Right forelimb (tissue), 1 donor: Measurements from ENCODE around the gene PRUNE2.
"Not testable (repeated sequence)": the region's sequence is repeated elsewhere in the genome, so short reads cannot be mapped to it uniquely, and the experiment has no call there.

Experiments used
- DNase-seq: peaks from one replicate; pipeline ENCODE4 v3.0.0-alpha.2; 2018

Gene PRUNE2

GRCh38 chr9:76858248-76858647 lies 47.7 kb downstream of the PRUNE2 start:
- not testable (repeated sequence) for DNase-seq

GRCh38 chr9:76856016-76856415 lies 49.9 kb downstream of the PRUNE2 start:
- no peak for DNase-seq

- no peak for DNase-seq
These were observed 50.9 kb downstream of the PRUNE2 start for GRCh38 chr9:76855015-76855414.

GRCh38 chr9:76852026-76852425 lies 53.9 kb downstream of the PRUNE2 start:
- no peak for DNase-seq

GRCh38 chr9:76846297-76846696 lies 59.6 kb downstream of the PRUNE2 start:
- no peak for DNase-seq

- no peak for DNase-seq
These were observed 60.7 kb downstream of the PRUNE2 start for GRCh38 chr9:76845254-76845653.

GRCh38 chr9:76835571-76836283 lies 70.2 kb downstream of the PRUNE2 start:
- no peak for DNase-seq

- DNase-seq: no peak
These were observed 77.5 kb downstream of the PRUNE2 start for GRCh38 chr9:76828447-76828846.

- DNase-seq: no peak
These were observed 78.4 kb downstream of the PRUNE2 start for GRCh38 chr9:76827296-76828080.

GRCh38 chr9:76820431-76820830 lies 85.5 kb downstream of the PRUNE2 start:
- no peak for DNase-seq

- DNase-seq: no peak
These were observed 87.6 kb downstream of the PRUNE2 start for GRCh38 chr9:76818271-76818670.

- no peak for DNase-seq
These were observed 88.4 kb downstream of the PRUNE2 start for GRCh38 chr9:76817489-76817888.

- DNase-seq: no peak
These were observed 93.3 kb downstream of the PRUNE2 start for GRCh38 chr9:76812591-76812990.

- DNase-seq: peak; percentile 53
These were observed 95.4 kb downstream of the PRUNE2 start for GRCh38 chr9:76810377-76810957.

GRCh38 chr9:76808636-76809035 lies 97.3 kb downstream of the PRUNE2 start:
- no peak for DNase-seq

- no peak for DNase-seq
These were observed 102.2 kb downstream of the PRUNE2 start for GRCh38 chr9:76803762-76804161.

- DNase-seq: no peak
These were observed 102.8 kb downstream of the PRUNE2 start for GRCh38 chr9:76803083-76803482.

- no peak for DNase-seq
These were observed 105.0 kb downstream of the PRUNE2 start for GRCh38 chr9:76800901-76801300.

- no peak for DNase-seq
These were observed 106.4 kb downstream of the PRUNE2 start for GRCh38 chr9:76799473-76799872.

GRCh38 chr9:76798527-76798926 lies 107.4 kb downstream of the PRUNE2 start:
- DNase-seq: no peak

- no peak for DNase-seq
These were observed 109.6 kb downstream of the PRUNE2 start for GRCh38 chr9:76796296-76796695.

- no peak for DNase-seq
These were observed 112.0 kb downstream of the PRUNE2 start for GRCh38 chr9:76793784-76794431.

- DNase-seq: no peak
These were observed 116.1 kb downstream of the PRUNE2 start for GRCh38 chr9:76789840-76790239.
